ENCODE measurements around the gene CUBN.

Gene CUBN

DNA sequence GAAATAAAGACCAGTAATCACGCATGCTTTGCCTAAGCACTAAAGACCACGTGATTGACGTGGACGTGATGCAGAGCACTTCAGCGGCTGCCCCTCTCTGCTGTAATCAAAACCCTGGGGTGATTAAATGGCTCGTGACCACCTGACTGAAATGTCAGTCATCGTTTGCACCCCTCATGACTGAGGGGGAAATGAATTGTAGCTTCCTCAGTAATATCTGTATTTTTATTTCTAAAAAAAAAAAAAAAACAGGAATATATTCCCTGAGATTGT is 164.3 kb downstream of the CUBN start:
- POLR2A ChIA-PET: no interaction called here

DNA sequence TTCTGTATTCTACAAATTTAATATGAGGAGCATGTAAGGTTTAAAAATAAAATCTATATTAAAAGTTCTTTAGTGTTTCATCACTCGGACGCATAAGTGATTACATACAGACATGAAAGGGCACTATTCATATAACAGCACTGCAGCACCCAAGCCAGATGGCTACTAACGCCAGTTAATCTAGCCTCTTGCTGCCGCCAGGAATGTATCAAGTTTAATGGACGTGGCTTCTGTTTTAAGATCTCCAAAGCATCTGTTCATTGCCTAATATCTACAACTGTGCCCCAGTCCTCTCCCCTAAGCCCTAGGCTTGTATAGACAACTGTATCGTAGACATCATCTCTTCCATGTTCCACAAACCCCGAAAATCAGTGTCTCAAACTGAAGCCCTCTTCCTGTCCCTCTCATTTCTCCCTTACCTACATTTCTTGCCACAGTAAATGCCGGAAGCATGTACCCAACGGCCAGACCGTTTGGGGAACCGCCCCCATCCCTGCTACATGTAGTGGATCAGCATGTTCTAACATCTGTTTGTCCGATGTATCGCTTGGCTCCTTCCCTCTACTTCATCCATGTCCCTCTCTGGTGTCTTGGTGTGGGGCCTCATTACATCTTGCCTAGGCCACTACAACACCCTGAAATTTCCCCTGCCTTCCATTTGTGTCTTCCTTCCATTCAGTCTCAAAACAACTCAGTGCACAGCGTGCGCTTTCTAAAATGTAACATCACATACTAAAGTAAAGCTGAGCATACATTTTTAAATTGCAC is 164.9 kb downstream of the CUBN start:
- H3K4me1 ChIP-seq (ENCODE audit: control insufficient read depth, insufficient read depth, low read length): no peaks in the 10 kb centered on the region
- POLR2A ChIA-PET: no interaction called here
- H3K9me3 ChIP-seq (ENCODE audit: control insufficient read depth, insufficient read depth, low read depth, low read length): no peaks in the 10 kb centered on the region
- H3K36me3 ChIP-seq (ENCODE audit: control insufficient read depth in 2 of 2, insufficient read depth in 1 of 2, low read length in 2 of 2): no peaks in the 10 kb centered on the region
- no peak overlapping the region for H3K4me3 ChIP-seq (ENCODE audit: low read depth, low read length)
- CTCF ChIA-PET: interaction anchor here (0.6 kb wide), 1 partner anchor 94 kb away, joined by 3 read pairs; no protein-coding TSS in a partner anchor
- no peak overlapping the region for H3K27ac ChIP-seq (ENCODE audit: extremely low read depth, low read depth, low read length)
- TF ChIP-seq, protein P1, sequence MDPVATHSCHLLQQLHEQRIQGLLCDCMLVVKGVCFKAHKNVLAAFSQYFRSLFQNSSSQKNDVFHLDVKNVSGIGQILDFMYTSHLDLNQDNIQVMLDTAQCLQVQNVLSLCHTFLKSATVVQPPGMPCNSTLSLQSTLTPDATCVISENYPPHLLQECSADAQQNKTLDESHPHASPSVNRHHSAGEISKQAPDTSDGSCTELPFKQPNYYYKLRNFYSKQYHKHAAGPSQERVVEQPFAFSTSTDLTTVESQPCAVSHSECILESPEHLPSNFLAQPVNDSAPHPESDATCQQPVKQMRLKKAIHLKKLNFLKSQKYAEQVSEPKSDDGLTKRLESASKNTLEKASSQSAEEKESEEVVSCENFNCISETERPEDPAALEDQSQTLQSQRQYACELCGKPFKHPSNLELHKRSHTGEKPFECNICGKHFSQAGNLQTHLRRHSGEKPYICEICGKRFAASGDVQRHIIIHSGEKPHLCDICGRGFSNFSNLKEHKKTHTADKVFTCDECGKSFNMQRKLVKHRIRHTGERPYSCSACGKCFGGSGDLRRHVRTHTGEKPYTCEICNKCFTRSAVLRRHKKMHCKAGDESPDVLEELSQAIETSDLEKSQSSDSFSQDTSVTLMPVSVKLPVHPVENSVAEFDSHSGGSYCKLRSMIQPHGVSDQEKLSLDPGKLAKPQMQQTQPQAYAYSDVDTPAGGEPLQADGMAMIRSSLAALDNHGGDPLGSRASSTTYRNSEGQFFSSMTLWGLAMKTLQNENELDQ (tag by site-specific recombination; IDR thresholded peaks at IDR 0.05; ENCODE audit: low read depth): no peak
- TF ChIP-seq, protein P2, sequence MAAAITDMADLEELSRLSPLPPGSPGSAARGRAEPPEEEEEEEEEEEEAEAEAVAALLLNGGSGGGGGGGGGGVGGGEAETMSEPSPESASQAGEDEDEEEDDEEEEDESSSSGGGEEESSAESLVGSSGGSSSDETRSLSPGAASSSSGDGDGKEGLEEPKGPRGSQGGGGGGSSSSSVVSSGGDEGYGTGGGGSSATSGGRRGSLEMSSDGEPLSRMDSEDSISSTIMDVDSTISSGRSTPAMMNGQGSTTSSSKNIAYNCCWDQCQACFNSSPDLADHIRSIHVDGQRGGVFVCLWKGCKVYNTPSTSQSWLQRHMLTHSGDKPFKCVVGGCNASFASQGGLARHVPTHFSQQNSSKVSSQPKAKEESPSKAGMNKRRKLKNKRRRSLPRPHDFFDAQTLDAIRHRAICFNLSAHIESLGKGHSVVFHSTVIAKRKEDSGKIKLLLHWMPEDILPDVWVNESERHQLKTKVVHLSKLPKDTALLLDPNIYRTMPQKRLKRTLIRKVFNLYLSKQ (tag by site-specific recombination; IDR thresholded peaks at IDR 0.05; ENCODE audit: borderline replicate concordance): no peak
- TF ChIP-seq ZNF404 (tag by site-specific recombination; IDR thresholded peaks at IDR 0.05): no peak
- TF ChIP-seq ZXDB (tag by site-specific recombination; IDR thresholded peaks at IDR 0.05): no peak
- no peak for TF ChIP-seq HOXA7 (CRISPR knock-in tag; IDR thresholded peaks at IDR 0.05; ENCODE audit: borderline replicate concordance)
- no peak for TF ChIP-seq ZNF654 (tag by site-specific recombination; IDR thresholded peaks at IDR 0.05; ENCODE audit: low read depth)

More for the DNA sequence above, 164.3 kb downstream of the CUBN start:
- Histone ChIP-seq H3K4me3 (ENCODE audit: low read depth, low read length) (no peak overlapping the region), H3K36me3 (ENCODE audit: control insufficient read depth in 2 of 2, insufficient read depth in 1 of 2, low read length in 2 of 2) (no peaks in the 10 kb centered on the region), H3K9me3 (ENCODE audit: control insufficient read depth, insufficient read depth, low read depth, low read length) (no peaks in the 10 kb centered on the region), H3K27ac (ENCODE audit: extremely low read depth, low read depth, low read length) (no peak overlapping the region), H3K4me1 (ENCODE audit: control insufficient read depth, insufficient read depth, low read length) (no peaks in the 10 kb centered on the region)
- CTCF ChIA-PET: interaction anchor here (0.7 to 1.2 kb wide), 2 partner anchors 293 to 787 kb away, joined by 3 to 4 read pairs; partner anchors contain the start of gene TMEM236
- TF ChIP-seq HOXD13 (CRISPR knock-in tag; IDR thresholded peaks at IDR 0.05; ENCODE audit: borderline replicate concordance) (no peak), ZNF48 (tag by site-specific recombination; IDR thresholded peaks at IDR 0.05) (no peak), YY2 (tag by site-specific recombination; IDR thresholded peaks at IDR 0.05) (no peak), ZNF837 (tag by site-specific recombination; IDR thresholded peaks at IDR 0.05) (no peak), ZIC2 (tag by site-specific recombination; IDR thresholded peaks at IDR 0.05) (no peak), ZNF24 (tag by site-specific recombination; IDR thresholded peaks at IDR 0.05) (no peak), ZNF398 (tag by site-specific recombination; IDR thresholded peaks at IDR 0.05) (no peak), ZNF311 (tag by site-specific recombination; IDR thresholded peaks at IDR 0.05; ENCODE audit: borderline replicate concordance) (no peak), ZNF133 (tag by site-specific recombination; IDR thresholded peaks at IDR 0.05) (no peak), ZNF391 (tag by site-specific recombination; IDR thresholded peaks at IDR 0.05; ENCODE audit: borderline replicate concordance, low read depth) (no peak)
- TF ChIP-seq, protein P3, sequence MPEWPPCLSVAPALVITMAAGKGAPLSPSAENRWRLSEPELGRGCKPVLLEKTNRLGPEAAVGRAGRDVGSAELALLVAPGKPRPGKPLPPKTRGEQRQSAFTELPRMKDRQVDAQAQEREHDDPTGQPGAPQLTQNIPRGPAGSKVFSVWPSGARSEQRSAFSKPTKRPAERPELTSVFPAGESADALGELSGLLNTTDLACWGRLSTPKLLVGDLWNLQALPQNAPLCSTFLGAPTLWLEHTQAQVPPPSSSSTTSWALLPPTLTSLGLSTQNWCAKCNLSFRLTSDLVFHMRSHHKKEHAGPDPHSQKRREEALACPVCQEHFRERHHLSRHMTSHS (tag by site-specific recombination; IDR thresholded peaks at IDR 0.05): no peak
- TF ChIP-seq, protein P4, sequence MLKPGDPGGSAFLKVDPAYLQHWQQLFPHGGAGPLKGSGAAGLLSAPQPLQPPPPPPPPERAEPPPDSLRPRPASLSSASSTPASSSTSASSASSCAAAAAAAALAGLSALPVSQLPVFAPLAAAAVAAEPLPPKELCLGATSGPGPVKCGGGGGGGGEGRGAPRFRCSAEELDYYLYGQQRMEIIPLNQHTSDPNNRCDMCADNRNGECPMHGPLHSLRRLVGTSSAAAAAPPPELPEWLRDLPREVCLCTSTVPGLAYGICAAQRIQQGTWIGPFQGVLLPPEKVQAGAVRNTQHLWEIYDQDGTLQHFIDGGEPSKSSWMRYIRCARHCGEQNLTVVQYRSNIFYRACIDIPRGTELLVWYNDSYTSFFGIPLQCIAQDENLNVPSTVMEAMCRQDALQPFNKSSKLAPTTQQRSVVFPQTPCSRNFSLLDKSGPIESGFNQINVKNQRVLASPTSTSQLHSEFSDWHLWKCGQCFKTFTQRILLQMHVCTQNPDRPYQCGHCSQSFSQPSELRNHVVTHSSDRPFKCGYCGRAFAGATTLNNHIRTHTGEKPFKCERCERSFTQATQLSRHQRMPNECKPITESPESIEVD (tag by site-specific recombination; IDR thresholded peaks at IDR 0.05): no peak
